ACC112 (cell line): Measurements from ENCODE around the gene RFX8.
A peak's percentile ranks its signal among the peaks of the same experiment; 100 is the strongest.
"Not testable (repeated sequence)": the region's sequence is repeated elsewhere in the genome, so short reads cannot be mapped to it uniquely, and the experiment has no call there.

Source experiments
- H2AFZ ChIP-seq: fragments of 200-600 bp; sonication (generic); one replicate; pipeline ENCODE4 v1.6.0; 2017; ENCODE audit warnings: antibody characterized with exemption, low read length; ENCODE audit not compliant: unreplicated experiment
- H3K27ac ChIP-seq: fragments of 200-600 bp; sonication (generic); 2 replicates; pipeline ENCODE4 v1.5.1; 2014; ENCODE audit warnings: low read depth, mild to moderate bottlenecking, antibody characterized with exemption, low read length, moderate library complexity
- H3K27me3 ChIP-seq: fragments of 200-600 bp; sonication (generic); 2 replicates; pipeline ENCODE4 v1.6.1; 2014; ENCODE audit warnings: mild to moderate bottlenecking, antibody characterized with exemption, low read length, moderate library complexity, mixed read lengths; ENCODE audit not compliant: insufficient read depth
- H3K36me3 ChIP-seq: fragments of 200-600 bp; sonication (generic); 2 replicates; pipeline ENCODE4 v1.6.1; 2016; ENCODE audit warnings: mild to moderate bottlenecking, antibody characterized with exemption, low read length, moderate library complexity, mixed read lengths; ENCODE audit not compliant: insufficient read depth
- H3K4me1 ChIP-seq: fragments of 200-600 bp; sonication (generic); one replicate; pipeline ENCODE4 v1.6.1; 2016; ENCODE audit warnings: low read length, mixed read lengths; ENCODE audit not compliant: insufficient read depth, unreplicated experiment, control insufficient read depth
- H3K4me3 ChIP-seq: fragments of 200-600 bp; sonication (generic); 2 replicates; pipeline ENCODE4 v1.5.1; 2014; ENCODE audit warnings: mild to moderate bottlenecking, low read depth, low read length
- H3K79me2 ChIP-seq: fragments of 200-600 bp; sonication (generic); one replicate; pipeline ENCODE4 v1.6.0; 2016; ENCODE audit warnings: low read length; ENCODE audit not compliant: control insufficient read depth, unreplicated experiment, insufficient read depth

Gene RFX8

GRCh38 chr2:101469863-101470262 lies 5.0 kb downstream of the RFX8 start:
- no peaks in the 10 kb centered on the region for H3K27me3 ChIP-seq
- H3K27ac ChIP-seq: peak overlapping the region; percentile 29; the same call in 1 of the 2 replicates
- no peak overlapping the region for H2AFZ ChIP-seq
- peaks cover 61% of the 10 kb centered on the region for H3K4me1 ChIP-seq
- peaks cover 61% of the 10 kb centered on the region for H3K79me2 ChIP-seq
- no peak overlapping the region for H3K4me3 ChIP-seq
- no peaks in the 10 kb centered on the region for H3K36me3 ChIP-seq

GRCh38 chr2:101467306-101467705 lies 7.6 kb downstream of the RFX8 start:
- Histone ChIP-seq H3K4me1 (peaks cover 69% of the 10 kb centered on the region), H3K27ac (peak overlapping the region; percentile 94; the same call in 1 of the 2 replicates), H3K79me2 (peaks cover 50% of the 10 kb centered on the region), H3K36me3 (no peaks in the 10 kb centered on the region), H2AFZ (no peak overlapping the region), H3K4me3 (no peak overlapping the region), H3K27me3 (no peaks in the 10 kb centered on the region)

GRCh38 chr2:101466426-101466825 lies 8.5 kb downstream of the RFX8 start:
- H3K4me1 ChIP-seq: peaks cover 61% of the 10 kb centered on the region
- peaks cover 41% of the 10 kb centered on the region for H3K79me2 ChIP-seq
- H3K4me3 ChIP-seq: no peak overlapping the region
- H2AFZ ChIP-seq: no peak overlapping the region
- H3K36me3 ChIP-seq: peaks cover 5% of the 10 kb centered on the region; the same call in 1 of the 2 replicates
- peak overlapping the region; percentile 94; the same call in 1 of the 2 replicates for H3K27ac ChIP-seq
- no peaks in the 10 kb centered on the region for H3K27me3 ChIP-seq

- H3K4me1 ChIP-seq: peaks cover 55% of the 10 kb centered on the region
- no peaks in the 10 kb centered on the region for H3K27me3 ChIP-seq
- H3K36me3 ChIP-seq: peaks cover 14% of the 10 kb centered on the region; the same call in 1 of the 2 replicates
- H2AFZ ChIP-seq: no peak overlapping the region
- H3K79me2 ChIP-seq: peaks cover 29% of the 10 kb centered on the region
- peak overlapping the region; percentile 11; the same call in 1 of the 2 replicates for H3K4me3 ChIP-seq
- peak overlapping the region; percentile 94 for H3K27ac ChIP-seq
Observed at GRCh38 chr2:101464841-101465240, 10.1 kb downstream of the RFX8 start.

GRCh38 chr2:101463911-101464641 lies 10.8 kb downstream of the RFX8 start:
- Histone ChIP-seq H3K27me3 (no peaks in the 10 kb centered on the region), H3K27ac (peak overlapping the region; percentile 94), H3K36me3 (peaks cover 16% of the 10 kb centered on the region; the same call in 1 of the 2 replicates), H3K4me1 (peaks cover 54% of the 10 kb centered on the region), H2AFZ (no peak overlapping the region), H3K79me2 (peaks cover 27% of the 10 kb centered on the region), H3K4me3 (peak overlapping the region; percentile 11; the same call in 1 of the 2 replicates)

- Histone ChIP-seq H3K4me1 (peaks cover 51% of the 10 kb centered on the region), H3K27me3 (no peaks in the 10 kb centered on the region), H3K79me2 (peaks cover 25% of the 10 kb centered on the region), H3K27ac (peak overlapping the region; percentile 94), H3K36me3 (peaks cover 21% of the 10 kb centered on the region; the same call in 1 of the 2 replicates), H2AFZ (no peak overlapping the region), H3K4me3 (no peak overlapping the region)
Observed at GRCh38 chr2:101463421-101463820, 11.5 kb downstream of the RFX8 start.

- no peaks in the 10 kb centered on the region for H3K27me3 ChIP-seq
- peaks cover 34% of the 10 kb centered on the region for H3K4me1 ChIP-seq
- H2AFZ ChIP-seq: no peak overlapping the region
- H3K36me3 ChIP-seq: peaks cover 21% of the 10 kb centered on the region; the same call in 1 of the 2 replicates
- no peak overlapping the region for H3K27ac ChIP-seq
- no peak overlapping the region for H3K4me3 ChIP-seq
- H3K79me2 ChIP-seq: peaks cover 13% of the 10 kb centered on the region
Observed at GRCh38 chr2:101461381-101461780, 13.5 kb downstream of the RFX8 start.

GRCh38 chr2:101454408-101454807 lies 20.5 kb downstream of the RFX8 start:
- H3K36me3 ChIP-seq, H3K79me2 ChIP-seq, H2AFZ ChIP-seq, H3K27me3 ChIP-seq, H3K27ac ChIP-seq, H3K4me1 ChIP-seq, H3K4me3 ChIP-seq: not testable (repeated sequence)

GRCh38 chr2:101450965-101451364 lies 23.9 kb downstream of the RFX8 start:
- Histone ChIP-seq H3K27ac (no peak overlapping the region), H3K79me2 (no peaks in the 10 kb centered on the region), H2AFZ (no peak overlapping the region), H3K27me3 (no peaks in the 10 kb centered on the region), H3K4me3 (no peak overlapping the region), H3K4me1 (peaks cover 13% of the 10 kb centered on the region), H3K36me3 (peaks cover 16% of the 10 kb centered on the region; the same call in 1 of the 2 replicates)

GRCh38 chr2:101446869-101447268 lies 28.0 kb downstream of the RFX8 start:
- H3K79me2 ChIP-seq: no peaks in the 10 kb centered on the region
- H3K4me3 ChIP-seq: no peak overlapping the region
- H3K27me3 ChIP-seq: no peaks in the 10 kb centered on the region
- peaks cover 34% of the 10 kb centered on the region for H3K4me1 ChIP-seq
- peak overlapping the region; percentile 70 for H3K27ac ChIP-seq
- H2AFZ ChIP-seq: no peak overlapping the region
- H3K36me3 ChIP-seq: peaks cover 23% of the 10 kb centered on the region; the same call in 1 of the 2 replicates

GRCh38 chr2:101442667-101443061 lies 32.2 kb downstream of the RFX8 start:
- Histone ChIP-seq H3K79me2 (no peaks in the 10 kb centered on the region), H3K4me1 (peaks cover 36% of the 10 kb centered on the region), H3K27ac (peak overlapping the region; percentile 94), H3K36me3 (peaks cover 6% of the 10 kb centered on the region; the same call in 1 of the 2 replicates), H3K4me3 (no peak overlapping the region), H3K27me3 (no peaks in the 10 kb centered on the region), H2AFZ (no peak overlapping the region)
